GM08714 (cell line): Measurements from ENCODE around the gene FAM219A.
"Not testable (repeated sequence)": the region's sequence is repeated elsewhere in the genome, so short reads cannot be mapped to it uniquely, and the experiment has no call there.

Experiments
- H3K4me3 ChIP-seq: fragments of 200-500 bp; sonication (Bioruptor generic); 2 replicates; pipeline ENCODE4 v1.5.1; 2014; ENCODE audit warnings: mild to moderate bottlenecking, low read length, inconsistent platforms
- ZNF274 ChIP-seq: IDR thresholded peaks from 2 replicates; pipeline ENCODE4 v1.6.1; 2012; ENCODE audit warnings: mild to moderate bottlenecking, low read depth, low read length

FAM219A gene

DNA sequence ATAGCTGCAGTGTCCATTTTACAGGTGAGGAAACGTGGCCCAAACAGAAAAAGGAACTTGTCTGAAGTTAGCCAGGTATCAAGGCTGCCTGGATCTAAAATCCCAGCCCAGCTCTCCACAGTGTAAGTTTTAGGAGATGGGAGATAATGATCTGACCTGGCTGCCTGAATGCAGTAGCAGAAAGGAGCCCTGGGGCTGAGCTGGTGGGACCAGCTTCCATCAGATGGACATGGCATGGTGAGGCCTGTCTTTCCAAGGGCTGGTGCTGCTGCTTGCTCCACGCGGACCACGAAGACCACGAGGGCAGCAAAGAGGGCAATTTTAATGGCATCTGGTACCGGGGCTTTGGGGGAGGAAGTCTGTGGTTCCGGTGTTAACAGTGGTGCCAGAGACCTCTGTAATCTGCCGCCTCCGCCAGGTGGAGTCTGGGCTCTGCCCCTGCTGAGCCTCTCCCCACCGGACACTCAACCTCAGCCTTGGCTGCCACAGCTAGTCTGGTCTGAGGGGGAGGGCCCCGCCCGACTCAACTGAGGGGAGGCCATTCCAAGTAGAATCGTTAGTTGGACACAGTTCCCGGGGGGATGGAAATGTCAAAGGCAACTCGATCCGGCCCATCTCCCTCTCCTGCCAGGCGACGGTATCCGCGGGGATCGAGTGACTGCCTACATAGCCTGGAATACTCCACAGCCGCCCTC, 82.3 kb downstream of the FAM219A start:
- no peak for TF ChIP-seq ZNF274
- H3K4me3 ChIP-seq, result peak overlapping the region; percentile 59; the same call in 1 of the 2 replicates

DNA sequence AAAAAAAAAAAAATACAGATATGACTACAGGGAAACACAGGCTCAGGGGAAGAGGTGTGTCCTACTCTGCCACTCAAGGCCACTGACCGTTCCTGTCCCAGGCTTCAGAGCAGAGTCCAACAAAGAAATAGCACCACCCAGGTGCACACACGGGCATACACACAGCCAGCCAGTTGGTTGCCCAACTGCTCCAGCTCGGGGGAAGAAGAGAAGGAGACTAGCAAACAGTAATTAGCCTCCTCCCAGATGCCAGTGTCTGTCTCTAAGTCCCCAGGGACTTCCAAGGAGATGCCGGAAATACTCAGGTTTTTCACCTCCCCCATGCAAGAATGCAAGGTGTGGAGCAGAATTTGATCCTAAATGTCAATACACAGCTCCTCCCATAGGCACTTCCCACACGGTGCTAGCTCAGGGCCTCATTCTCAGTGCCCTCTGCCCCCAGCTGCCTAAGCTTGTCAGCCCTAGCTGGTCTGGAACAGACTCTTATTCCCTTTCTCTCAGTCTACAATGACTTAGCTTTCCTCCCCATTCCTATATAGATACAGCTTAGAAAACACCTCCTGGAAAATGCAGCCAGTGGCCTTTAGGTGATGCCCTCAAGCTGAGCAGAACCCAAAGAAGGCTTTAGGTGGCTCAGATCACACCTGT, 83.3 kb downstream of the FAM219A start:
- no peak overlapping the region for H3K4me3 ChIP-seq
- no peak for TF ChIP-seq ZNF274

DNA sequence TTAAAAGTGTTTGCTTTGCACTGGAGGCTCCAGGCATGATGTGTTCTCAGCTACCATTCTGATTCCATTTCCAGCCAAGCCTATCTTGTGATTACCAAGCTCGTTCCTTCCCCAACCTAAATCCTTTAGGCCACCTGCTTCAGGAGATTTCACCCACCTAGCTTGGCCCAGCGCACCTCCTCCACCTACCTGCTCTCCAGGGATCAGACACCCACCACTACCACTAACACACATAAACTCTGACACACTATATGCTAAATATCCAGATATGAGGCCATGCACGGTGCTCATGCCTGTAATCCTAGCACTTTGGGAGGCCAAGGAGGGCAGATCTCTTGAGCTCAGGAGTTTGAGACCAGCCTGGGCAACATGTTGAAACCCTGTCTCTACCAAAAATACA, 84.0 kb downstream of the FAM219A start:
- no peak for TF ChIP-seq ZNF274
- H3K4me3 ChIP-seq, result no peak overlapping the region

DNA sequence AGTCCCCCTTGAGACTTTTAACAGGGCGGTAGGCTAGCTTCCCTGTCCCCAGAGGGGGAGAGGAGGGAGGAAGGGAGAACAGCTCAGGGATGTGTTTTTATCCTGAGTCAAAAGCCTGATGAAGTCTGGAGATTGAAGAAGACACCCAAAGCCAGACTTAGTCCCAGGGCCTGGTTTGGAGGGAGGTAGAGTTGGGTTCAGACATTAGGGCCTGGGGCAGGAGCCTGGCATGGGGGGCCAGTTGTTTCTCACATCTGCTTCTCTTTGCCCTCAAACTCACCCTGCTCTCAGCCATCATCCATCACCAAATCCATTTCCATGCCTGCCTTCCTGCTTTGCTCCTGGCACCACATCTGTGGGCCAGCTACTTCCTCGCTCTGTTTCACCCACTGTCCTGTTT, 84.6 kb downstream of the FAM219A start:
- no peak for TF ChIP-seq ZNF274

DNA sequence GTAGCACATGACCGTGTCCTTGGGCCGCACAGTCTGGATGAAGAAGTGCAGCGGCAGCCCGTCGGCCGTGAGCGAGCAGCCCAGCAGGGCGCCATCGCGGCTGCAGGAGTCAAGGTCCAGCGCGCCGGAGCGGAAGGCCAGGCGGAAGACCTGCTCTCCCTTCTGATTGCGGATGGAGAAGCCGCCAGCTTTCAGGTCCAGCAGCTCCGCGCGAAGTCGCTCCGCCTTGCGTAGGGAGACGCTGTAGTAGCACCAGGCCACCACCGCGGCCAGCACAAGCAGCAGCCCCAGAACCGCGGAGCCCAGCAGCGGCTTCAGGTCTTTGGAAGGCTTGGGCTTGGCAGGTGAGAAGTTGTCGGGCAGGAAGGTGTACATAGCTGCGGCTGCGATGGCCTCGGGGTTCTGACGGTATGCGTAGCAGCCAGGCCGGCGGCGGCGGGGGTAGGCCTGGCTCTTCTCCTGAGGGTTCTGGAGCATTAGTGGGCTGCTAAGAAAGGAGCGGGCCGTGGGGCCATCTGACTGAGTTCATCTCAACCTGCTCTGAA, 85.8 kb downstream of the FAM219A start:
- TF ChIP-seq ZNF274, result no peak
- H3K4me3 ChIP-seq, result no peak overlapping the region

More for the DNA sequence above, 84.6 kb downstream of the FAM219A start:
- no peak overlapping the region for H3K4me3 ChIP-seq

DNA sequence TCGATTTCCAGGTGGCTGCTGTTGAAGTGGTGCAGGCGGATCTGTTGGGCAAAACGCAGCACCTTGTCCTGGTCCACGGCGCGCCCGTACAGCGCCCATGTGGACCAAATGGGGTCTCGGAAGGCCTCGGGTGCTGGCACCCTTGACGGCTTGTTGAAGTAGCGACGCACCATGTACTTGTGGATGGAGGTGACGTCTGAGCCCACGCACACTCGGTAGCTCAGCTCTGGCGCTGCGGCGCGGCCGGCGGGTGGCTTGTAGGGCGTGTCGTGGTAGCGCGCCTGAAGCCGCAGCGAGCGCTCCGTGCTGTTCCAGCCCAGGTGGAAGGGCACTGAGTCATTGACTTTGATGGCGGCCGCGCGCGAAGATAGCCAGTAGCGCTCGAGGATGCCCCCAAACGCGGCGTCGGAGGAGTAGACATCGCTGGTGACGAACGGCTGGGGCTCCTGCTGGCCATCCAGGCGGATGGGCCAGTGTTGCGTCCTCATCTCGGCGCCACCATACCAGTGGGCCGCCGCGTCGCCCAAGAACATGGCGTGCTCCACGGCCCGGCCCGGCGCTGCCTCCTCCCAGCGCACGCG, 86.4 kb downstream of the FAM219A start:
- H3K4me3 ChIP-seq, result no peak overlapping the region
- TF ChIP-seq ZNF274, result no peak

DNA sequence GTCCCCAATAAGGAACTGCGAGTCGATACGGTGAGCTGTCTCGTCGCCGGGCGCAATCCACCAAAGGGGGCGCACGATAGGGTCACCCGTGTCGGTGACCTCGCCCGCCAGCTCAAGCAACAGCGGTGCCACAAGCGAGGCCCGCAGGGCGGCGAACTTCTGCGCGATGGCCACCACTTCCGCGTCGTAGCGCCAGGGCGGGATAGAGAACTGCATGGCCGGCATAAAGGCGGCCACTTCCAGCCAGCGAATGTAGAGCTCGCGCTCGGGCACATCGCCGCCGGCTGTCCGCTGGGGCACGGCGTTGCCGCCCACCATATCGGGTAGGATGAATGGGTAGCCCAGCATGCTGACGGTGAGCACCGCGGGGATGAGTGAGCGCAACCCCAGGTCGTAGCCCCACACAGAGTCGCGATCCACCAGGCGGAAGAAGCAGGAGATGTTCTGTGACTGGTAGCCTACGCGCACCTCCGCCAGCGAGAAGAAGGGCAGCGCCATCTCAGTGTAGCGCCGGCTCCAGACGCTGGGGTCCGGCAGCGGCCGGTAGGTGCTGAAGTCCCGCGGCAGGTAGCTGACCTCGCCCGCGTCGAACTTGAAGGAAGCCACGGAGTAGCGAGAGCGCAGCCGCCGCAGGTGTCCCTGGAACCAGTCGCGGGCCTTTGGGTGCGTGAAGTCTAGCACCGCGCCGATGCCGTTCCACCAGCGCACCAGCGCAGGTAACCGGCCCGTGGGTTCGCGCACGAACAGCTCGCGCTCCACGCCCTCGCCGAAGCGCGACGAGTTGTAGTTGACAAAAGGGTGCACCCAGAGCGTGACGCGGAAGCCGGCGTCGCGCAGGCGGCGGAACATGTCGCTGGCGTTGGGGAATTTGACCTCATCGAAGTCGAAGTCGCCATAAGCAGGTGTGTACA, 87.1 kb downstream of the FAM219A start:
- H3K4me3 ChIP-seq, result no peak overlapping the region
- no peak for TF ChIP-seq ZNF274

DNA sequence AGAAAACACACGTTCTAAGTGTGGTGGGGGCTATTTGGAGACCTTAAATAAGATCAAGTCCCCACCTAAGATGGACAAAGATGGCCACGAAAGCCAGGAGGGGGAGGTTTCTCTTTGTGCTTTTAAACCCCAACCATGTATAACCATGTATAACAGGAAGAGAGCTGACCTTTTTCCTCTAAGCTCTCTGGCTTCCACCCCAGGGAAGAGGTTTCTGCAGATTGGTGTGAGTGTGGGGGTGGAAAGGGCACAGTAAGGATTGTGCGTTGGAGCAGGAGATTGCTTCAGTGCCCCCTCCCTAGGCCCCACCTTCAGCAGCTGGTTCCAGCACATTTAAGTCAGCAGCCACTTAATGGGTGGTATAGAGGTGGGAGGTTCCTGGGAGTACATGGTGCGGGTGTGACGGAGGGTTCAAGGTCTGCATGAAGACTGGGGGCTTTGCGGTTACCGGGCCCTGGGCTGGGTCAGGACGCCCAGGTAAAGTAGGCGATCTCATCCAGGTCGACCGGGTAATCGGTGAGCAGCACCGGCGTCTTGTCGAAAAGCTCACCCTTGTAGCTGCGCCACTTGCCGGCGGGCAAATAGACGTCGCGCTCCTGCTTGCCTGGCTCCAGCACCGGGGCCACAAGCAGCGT, 87.9 kb downstream of the FAM219A start:
- H3K4me3 ChIP-seq, result no peak overlapping the region
- no peak for TF ChIP-seq ZNF274

DNA sequence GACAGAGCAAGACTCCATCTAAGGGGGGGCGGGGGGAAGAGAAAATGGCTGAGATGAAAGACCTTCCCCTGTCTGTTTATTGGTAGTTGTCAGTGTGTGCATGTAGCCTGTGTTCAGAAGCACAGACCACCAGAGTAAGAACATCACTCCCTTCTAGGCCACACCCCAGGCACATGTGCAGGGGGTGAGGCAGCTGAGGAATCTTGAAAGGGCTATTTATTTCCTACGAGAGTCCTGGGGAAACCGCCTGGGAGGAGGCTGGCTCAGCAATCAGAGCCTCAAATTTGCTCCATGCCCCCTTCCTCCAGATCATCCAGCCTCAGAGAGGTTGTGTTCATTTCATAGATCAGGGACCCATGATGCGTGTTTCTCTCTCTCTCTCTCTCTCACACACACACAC, 88.7 kb downstream of the FAM219A start:
- no peak overlapping the region for H3K4me3 ChIP-seq
- no peak for TF ChIP-seq ZNF274

DNA sequence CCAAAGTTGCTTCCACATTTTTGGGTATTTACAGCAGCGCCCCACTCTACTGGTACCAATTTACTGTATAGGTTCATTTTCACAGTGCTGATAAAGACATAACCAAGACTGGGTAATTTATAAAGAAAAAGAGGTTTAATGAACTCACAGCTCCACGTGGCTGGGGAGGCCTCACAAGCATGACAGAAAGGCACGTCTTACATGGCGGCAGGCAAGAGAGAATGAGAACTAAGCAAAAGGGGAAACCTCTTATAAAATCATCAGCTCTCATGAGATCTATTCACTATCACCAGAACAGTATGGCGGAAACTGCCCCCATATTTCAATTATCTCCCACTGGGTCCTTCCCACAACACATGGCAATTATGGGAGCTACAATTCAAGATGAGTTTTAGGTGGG, 89.6 kb downstream of the FAM219A start:
- not testable (repeated sequence) for H3K4me3 ChIP-seq

DNA sequence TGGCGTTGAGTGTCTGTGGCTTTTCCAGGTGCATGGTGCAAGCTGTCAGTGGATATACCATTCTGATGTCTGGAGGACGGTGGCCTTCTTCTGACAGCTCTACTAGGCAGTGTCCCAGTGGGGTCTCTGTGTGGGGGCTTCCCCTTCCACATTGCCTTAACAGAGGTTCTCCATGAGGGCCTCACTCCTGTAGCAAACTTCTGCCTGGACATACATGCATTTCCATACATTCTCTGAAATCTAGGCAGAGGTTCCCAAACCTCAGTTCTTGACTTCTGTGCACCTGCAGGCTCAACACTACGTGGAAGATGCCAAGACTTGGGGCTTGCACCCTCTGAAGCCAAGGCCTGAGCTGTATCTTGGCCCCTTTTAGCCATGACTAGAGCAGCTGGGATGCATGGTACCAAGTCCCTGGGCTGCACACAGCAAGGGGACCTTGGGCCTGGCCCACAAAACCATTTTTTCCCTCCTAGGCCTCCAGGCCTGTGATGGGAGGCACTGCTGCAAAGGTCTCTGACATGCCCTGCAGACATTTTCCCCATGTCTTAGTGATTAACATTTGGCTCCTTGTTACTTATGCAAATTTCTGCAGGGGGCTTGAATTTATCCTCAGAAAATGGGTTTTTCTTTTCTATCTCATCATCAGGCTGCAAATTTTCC, 90.5 kb downstream of the FAM219A start:
- not testable (repeated sequence) for H3K4me3 ChIP-seq

DNA sequence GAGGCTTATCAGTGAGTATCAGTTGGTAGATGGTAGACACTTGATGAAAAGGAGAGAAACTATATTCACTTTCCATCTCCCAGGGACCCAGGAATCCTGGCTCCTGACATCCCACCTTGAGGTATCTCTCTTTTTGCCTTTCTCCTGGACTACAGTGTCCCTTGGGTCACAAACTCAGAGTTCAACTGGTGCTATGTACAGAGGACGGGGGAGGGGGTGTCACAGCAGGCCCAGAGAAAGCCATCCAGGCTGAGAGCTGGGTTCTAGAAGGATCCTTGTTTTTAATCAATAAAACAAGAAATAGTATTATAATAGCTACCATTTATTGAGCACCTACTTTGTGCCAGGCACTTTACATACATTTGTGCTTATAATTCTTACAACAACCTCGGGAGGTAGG, 92.0 kb downstream of the FAM219A start:
- TF ChIP-seq ZNF274, result no peak
- no peak overlapping the region for H3K4me3 ChIP-seq

DNA sequence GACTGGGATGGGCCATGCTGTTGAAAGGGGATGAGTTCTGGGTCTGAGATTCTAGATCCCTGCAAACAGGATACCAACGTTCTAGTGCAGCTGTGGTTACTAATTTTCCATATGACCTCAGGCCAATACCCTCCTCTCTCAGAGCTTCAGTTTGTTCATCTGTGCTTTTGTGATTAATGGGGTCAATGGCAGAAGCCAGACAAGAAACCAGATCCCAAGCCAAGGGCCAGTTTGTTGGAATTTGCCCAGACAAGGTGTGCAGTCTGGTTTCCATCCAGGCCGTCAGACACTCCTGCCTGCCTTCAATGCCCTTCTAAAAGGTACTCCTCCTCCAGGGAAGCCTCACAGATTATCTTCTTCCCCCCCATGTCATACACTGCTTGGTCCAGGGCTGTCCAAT, 93.1 kb downstream of the FAM219A start:
- TF ChIP-seq ZNF274, result no peak

DNA sequence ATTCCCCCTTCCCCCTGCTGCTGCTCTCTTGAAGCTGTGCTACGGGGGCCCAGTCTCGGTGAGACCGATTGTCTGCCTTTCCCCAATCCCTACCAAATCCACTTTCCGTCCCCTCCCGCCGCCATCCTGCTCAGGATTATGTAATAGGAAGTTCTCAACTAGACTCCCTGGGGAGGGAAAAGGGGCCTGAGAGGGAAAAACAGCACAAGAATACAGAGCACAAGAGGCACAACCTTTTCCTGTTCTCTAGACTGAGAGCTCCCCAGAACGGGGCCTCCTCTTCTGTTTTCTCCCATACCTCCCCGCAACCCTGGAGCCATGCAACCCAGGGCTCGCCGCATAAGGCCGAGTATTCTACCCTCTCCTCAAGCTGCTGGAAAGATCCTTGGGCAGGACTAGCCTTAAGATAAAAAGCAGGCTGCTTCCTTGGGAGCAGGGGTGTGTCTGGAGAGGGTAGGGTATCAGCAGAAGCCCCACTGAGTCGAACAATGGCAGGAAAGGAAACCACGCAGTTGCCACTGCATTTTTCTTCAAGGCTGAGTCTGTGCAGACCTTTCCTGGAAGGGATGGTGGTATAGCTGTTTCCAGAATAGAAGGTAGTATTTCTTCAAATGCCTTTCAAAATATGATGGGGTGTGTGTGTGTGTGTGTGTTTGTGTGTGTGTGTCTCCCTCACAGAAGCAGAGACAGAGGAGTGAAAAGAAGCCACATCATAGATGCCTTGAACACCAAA, 94.6 kb downstream of the FAM219A start:
- no peak for TF ChIP-seq ZNF274
- no peak overlapping the region for H3K4me3 ChIP-seq

More for the DNA sequence above, 93.1 kb downstream of the FAM219A start:
- no peak overlapping the region for H3K4me3 ChIP-seq
